Measurements from ENCODE around the gene LRPAP1.
"Not testable (repeated sequence)": the region's sequence is repeated elsewhere in the genome, so short reads cannot be mapped to it uniquely, and the experiment has no call there.

The LRPAP1 gene

GRCh38 chr4:3559381-3560290, 27.4 kb upstream of the LRPAP1 start:
- DNase-seq: not testable (repeated sequence)

- DNase-seq: not testable (repeated sequence)
These were observed 26.3 kb upstream of the LRPAP1 start for GRCh38 chr4:3558514-3558836.

- DNase-seq: not testable (repeated sequence)
These were observed 25.7 kb upstream of the LRPAP1 start for GRCh38 chr4:3557676-3558513.

- peak; percentile 63 for DNase-seq
These were observed 24.9 kb upstream of the LRPAP1 start for GRCh38 chr4:3557088-3557492.

GRCh38 chr4:3556244-3556867, 24.1 kb upstream of the LRPAP1 start:
- DNase-seq: not testable (repeated sequence)

- DNase-seq: not testable (repeated sequence)
These were observed 23.3 kb upstream of the LRPAP1 start for GRCh38 chr4:3555459-3556070.

GRCh38 chr4:3551366-3551765, 19.1 kb upstream of the LRPAP1 start:
- not testable (repeated sequence) for DNase-seq

- not testable (repeated sequence) for DNase-seq
These were observed 18.6 kb upstream of the LRPAP1 start for GRCh38 chr4:3550792-3551325.

GRCh38 chr4:3550041-3550440, 17.8 kb upstream of the LRPAP1 start:
- not testable (repeated sequence) for DNase-seq

- not testable (repeated sequence) for DNase-seq
These were observed 17.4 kb upstream of the LRPAP1 start for GRCh38 chr4:3549694-3550001.

- not testable (repeated sequence) for DNase-seq
These were observed 16.9 kb upstream of the LRPAP1 start for GRCh38 chr4:3548991-3549693.

- not testable (repeated sequence) for DNase-seq
These were observed 14.5 kb upstream of the LRPAP1 start for GRCh38 chr4:3546721-3547120.

- not testable (repeated sequence) for DNase-seq
These were observed 13.1 kb upstream of the LRPAP1 start for GRCh38 chr4:3545351-3545750.

GRCh38 chr4:3544259-3545025, 12.2 kb upstream of the LRPAP1 start:
- not testable (repeated sequence) for DNase-seq

- not testable (repeated sequence) for DNase-seq
These were observed 11.2 kb upstream of the LRPAP1 start for GRCh38 chr4:3543415-3543814.

GRCh38 chr4:3538906-3539305, 6.7 kb upstream of the LRPAP1 start:
- DNase-seq: not testable (repeated sequence)

- not testable (repeated sequence) for DNase-seq
These were observed 3.6 kb upstream of the LRPAP1 start for GRCh38 chr4:3535812-3536211.

- DNase-seq: no peak
These were observed 1.2 kb upstream of the LRPAP1 start for GRCh38 chr4:3533423-3533820.

GRCh38 chr4:3532751-3533422, 665 bp upstream of the LRPAP1 start:
- no peak for DNase-seq

GRCh38 chr4:3531318-3531878, 824 bp downstream of the LRPAP1 start:
- no peak for DNase-seq
